Liver (tissue), 3 donors: ENCODE data around the gene LTV1.
"Not testable (repeated sequence)": the region's sequence is repeated elsewhere in the genome, so short reads cannot be mapped to it uniquely, and the experiment has no call there.

Experiments used
- ATF3 ChIP-seq: IDR thresholded peaks from 2 replicates; pipeline ENCODE4 v1.6.1; 2016; ENCODE audit warnings: antibody characterized with exemption
- CTCF ChIP-seq: fragments of 150-350 bp; IDR thresholded peaks from 2 replicates; pipeline ENCODE4 v1.5.1; 2017; ENCODE audit warnings: improper control_type of control experiment, low read depth, low read length; ENCODE audit not compliant: missing input control
- EGR1 ChIP-seq, 2 donors: IDR thresholded peaks; 2 replicates each; pipeline ENCODE4 v1.6.1; 2016 to 2018; ENCODE audit warnings: antibody characterized with exemption in 2 of 2, low read depth in 2 of 2
- GABPA ChIP-seq, 2 donors: IDR thresholded peaks in 1 of 2; conservative IDR thresholded peaks in 1 of 2; 2 replicates each; pipeline ENCODE4 v1.6.1; 2016; ENCODE audit warnings: antibody characterized with exemption in 2 of 2, mild to moderate bottlenecking in 1 of 2, moderate library complexity in 1 of 2
- HNF4G ChIP-seq: IDR thresholded peaks from 2 replicates; pipeline ENCODE4 v1.6.1; 2016; ENCODE audit warnings: antibody characterized with exemption
- MAX ChIP-seq: IDR thresholded peaks from 2 replicates; pipeline ENCODE4 v1.6.1; 2016; ENCODE audit warnings: antibody characterized with exemption
- NR2F2 ChIP-seq: IDR thresholded peaks from 2 replicates; pipeline ENCODE4 v1.6.1; 2016; ENCODE audit warnings: antibody characterized with exemption
- RAD21 ChIP-seq, 2 donors: IDR thresholded peaks; 2 replicates each; pipeline ENCODE4 v1.6.1; 2016; ENCODE audit warnings: antibody characterized with exemption in 2 of 2, mild to moderate bottlenecking in 2 of 2
- REST ChIP-seq: IDR thresholded peaks from 2 replicates; pipeline ENCODE4 v1.6.1; 2016; ENCODE audit warnings: antibody characterized with exemption, mild to moderate bottlenecking
- RXRA ChIP-seq, 2 donors: IDR thresholded peaks; 2 replicates each; pipeline ENCODE4 v1.6.1; 2017 to 2018; ENCODE audit warnings: antibody characterized with exemption in 2 of 2, mild to moderate bottlenecking in 1 of 2
- SP1 ChIP-seq: IDR thresholded peaks from 2 replicates; pipeline ENCODE4 v1.6.1; 2018; ENCODE audit warnings: antibody characterized with exemption, mild to moderate bottlenecking
- TAF1 ChIP-seq: conservative IDR thresholded peaks from 2 replicates; pipeline ENCODE4 v1.6.1; 2016; ENCODE audit warnings: antibody characterized with exemption, mild to moderate bottlenecking
- YY1 ChIP-seq: IDR thresholded peaks from 2 replicates; pipeline ENCODE4 v1.6.1; 2016; ENCODE audit warnings: antibody characterized with exemption, mild to moderate bottlenecking
- ZBTB33 ChIP-seq: IDR thresholded peaks from 2 replicates; pipeline ENCODE4 v1.6.1; 2016; ENCODE audit warnings: antibody characterized with exemption
- donor health status: healthy.
- donor health status: healthy.

- not testable (repeated sequence) for TF ChIP-seq CTCF; MAX; RAD21 (IDR thresholded peaks at IDR 0.05); REST; ATF3; YY1; ZBTB33; TAF1; EGR1 (IDR thresholded peaks at IDR 0.05; ENCODE audit: low read depth in 2 of 2); SP1; HNF4G; GABPA (IDR thresholded peaks at IDR 0.05 in 1 of 2, conservative IDR thresholded peaks at IDR 0.05 in 1 of 2); NR2F2; RXRA (IDR thresholded peaks at IDR 0.05)
Measured at GRCh38 chr6:143868808-143869207, 25.7 kb downstream of the LTV1 start.
